NCI-H748 treated with DMSO at 0.1 percent for 48 hours (cell line): ENCODE measurements around the gene MFSD1.

Experiments
- DNase-seq: peaks from one replicate; lab custom pipeline; 2025; lab: John Stamatoyannopoulos, UW

The MFSD1 gene

GRCh38 chr3:158819282-158819681, 17.4 kb downstream of the MFSD1 start:
- DNase-seq = no peak

- DNase-seq = no peak
Measured at GRCh38 chr3:158820521-158820920, 18.7 kb downstream of the MFSD1 start.

DNA sequence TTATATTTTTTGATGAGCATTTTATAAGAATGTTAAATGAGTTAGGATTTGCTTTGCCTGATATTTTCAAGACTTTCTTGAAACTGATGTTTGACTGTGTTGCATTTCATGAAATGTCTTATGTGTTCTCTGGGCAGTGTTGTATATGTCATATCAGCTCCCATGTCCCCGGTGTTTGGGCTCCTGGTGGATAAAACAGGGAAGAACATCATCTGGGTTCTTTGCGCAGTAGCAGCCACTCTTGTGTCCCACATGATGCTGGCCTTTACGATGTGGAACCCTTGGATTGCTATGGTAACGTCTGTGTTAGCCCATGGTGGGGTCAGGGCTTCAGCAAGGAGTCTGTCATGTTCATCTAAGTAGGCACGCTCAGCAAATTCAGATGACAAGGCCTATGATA, 20.0 kb downstream of the MFSD1 start:
- no peak for DNase-seq

- DNase-seq = no peak
Measured at GRCh38 chr3:158823426-158823825, 21.6 kb downstream of the MFSD1 start.

GRCh38 chr3:158827773-158828172, 25.9 kb downstream of the MFSD1 start:
- DNase-seq = no peak

- DNase-seq = no peak
Measured at GRCh38 chr3:158830391-158830790, 28.5 kb downstream of the MFSD1 start.

GRCh38 chr3:158831861-158832260, 30.0 kb downstream of the MFSD1 start:
- DNase-seq = no peak

DNA sequence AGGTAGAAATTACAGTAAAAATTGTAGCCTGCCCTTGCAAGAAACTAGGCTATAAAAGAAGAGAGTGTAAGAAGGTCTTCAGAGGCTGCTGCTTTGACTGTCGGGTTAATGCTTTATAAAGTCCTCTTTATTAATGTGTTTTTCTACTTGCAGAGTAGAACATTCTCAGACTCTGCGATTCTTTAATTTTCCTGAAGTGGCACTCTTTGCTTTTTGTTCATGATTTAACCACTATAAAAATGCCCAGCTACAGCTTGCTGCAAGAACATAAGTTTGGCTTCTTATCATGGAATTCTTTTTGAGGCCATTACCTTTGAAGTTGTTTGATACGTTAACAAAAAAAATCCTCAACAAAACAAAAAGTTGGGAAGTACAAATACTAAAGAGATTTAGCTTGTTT, 33.8 kb downstream of the MFSD1 start:
- no peak for DNase-seq

DNA sequence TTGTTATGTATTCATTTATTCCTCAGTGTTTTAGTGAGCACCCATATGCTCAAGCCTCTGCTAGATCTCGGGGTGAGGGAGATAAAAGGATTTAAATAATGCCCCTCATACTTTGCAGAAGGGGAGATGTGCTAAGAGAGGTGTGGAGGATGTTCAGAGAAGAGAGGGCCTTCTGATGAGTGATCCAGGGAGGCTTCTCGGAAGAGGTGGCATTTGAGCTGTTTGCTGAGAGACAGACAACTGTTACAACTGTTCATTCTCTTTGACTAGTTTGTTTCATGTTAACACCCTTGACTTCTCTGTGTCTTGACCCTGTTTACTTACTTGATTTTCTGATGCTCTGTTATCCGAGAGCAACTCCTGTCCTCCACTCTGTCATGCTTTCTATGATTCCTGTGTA, 34.5 kb downstream of the MFSD1 start:
- DNase-seq = no peak

DNA sequence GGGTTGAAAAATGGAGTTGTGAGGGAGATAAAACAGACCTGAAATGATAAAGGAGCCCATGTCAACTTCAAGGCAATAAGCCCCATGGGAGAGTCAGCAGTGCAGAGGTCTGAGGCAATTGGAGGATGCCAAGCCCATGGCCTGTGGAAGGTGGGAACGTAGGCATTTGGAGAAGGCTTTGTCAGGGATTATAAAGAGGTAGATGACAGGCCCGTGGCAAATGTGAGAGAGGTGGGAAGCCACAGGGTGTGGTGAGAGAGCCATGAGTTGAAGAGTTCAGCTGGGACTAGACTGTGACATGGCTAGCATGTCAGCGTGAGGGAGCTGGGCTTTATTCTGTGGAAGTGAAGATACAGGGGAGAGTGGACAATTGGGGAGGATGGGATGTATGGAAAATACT, 35.4 kb downstream of the MFSD1 start:
- no peak for DNase-seq

DNA sequence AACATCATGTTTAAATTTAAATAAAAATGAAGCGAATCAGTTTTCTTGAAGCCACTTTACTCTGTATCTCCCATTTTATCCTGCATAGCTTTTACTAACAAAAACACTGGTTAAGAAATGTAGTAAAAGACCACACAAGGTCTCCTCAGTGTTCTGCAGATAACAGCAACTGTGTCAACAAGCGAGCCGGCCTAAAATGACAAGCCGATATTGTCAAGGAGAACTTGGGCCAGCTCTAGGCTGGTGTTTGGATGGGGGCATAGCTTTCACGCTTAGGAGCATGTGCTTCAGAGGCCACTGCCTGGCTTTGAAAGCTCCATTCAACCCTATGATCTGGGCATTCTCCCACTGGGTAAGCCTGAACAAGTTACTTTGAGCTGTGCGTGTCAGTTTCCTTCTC, 38.1 kb downstream of the MFSD1 start:
- DNase-seq = no peak

- DNase-seq = no peak
Measured at GRCh38 chr3:158841387-158841786, 39.5 kb downstream of the MFSD1 start.

- DNase-seq = no peak
Measured at GRCh38 chr3:158842976-158843375, 41.1 kb downstream of the MFSD1 start.

GRCh38 chr3:158845765-158846350, 44.0 kb downstream of the MFSD1 start:
- DNase-seq = peak; percentile 3

GRCh38 chr3:158846803-158847451, 45.1 kb downstream of the MFSD1 start:
- DNase-seq = no peak

- no peak for DNase-seq
Measured at GRCh38 chr3:158847452-158847821, 45.6 kb downstream of the MFSD1 start.

DNA sequence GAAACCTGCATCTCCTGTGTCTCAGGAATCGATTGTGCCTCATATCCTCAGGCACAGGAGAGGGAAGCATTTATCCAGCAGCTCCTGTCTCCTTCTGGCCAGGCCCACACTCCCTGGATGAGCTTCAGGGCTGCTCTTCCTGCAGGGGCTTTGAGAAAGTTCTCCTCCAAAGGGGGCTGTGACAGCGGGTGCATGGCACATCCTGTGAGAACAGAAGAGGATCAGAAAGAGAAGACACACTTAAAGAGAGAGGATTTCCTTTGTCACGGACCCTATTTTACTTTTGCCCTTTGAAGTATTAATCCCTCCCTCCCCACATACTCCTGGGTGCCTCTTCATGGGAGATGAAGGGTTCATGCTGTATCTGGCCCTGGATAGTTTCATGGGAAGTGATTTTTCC, 46.0 kb downstream of the MFSD1 start:
- no peak for DNase-seq

GRCh38 chr3:158849757-158850156, 47.9 kb downstream of the MFSD1 start:
- DNase-seq = no peak

DNA sequence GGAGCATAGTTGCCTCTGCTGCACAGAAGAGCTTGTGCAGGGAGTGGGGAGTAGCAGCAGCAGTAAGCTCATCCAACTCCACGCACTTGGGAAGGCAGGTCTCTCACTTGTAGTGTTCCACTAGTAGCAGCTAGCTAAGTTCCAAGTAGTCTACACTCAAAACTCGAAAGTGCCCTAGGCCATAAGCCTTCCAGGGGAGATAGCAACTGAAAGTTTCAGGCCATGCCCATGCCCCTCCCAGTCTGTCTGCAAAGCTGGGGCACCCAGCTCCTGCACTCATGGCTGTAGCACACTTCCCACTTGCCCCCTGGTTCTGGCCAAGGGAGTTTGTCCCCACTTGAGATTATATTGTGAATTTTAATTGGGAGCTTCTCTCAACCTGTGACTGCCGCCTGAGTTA, 57.5 kb downstream of the MFSD1 start:
- DNase-seq = no peak

GRCh38 chr3:158863247-158863646, 61.4 kb downstream of the MFSD1 start:
- DNase-seq = no peak

- DNase-seq = no peak
Measured at GRCh38 chr3:158864492-158864891, 62.6 kb downstream of the MFSD1 start.

DNA sequence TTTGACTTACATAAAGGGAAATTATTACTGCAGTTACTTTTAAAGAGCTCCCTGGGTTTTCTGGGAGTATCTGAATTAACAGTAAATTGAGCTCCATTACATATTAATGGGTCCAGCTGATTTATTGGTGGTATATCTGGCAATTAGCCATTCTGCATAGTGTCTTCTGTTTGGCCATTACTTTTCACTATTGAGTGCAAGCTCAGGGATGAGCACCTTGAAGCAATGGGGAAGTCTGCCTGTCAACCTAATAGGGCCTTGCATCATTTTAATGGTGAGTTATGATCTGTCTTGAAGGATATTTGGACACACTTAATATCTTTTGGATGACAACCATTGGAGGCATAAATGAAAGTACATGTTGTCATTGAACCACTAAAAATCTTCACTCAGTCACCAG, 73.8 kb downstream of the MFSD1 start:
- DNase-seq = no peak
